HG03025 (cell line): Measurements from ENCODE around the gene ZNF800.

ENCODE experiments used
- ATAC-seq: cut with Tn5 transposase; IDR thresholded peaks from one replicate; pipeline ENCODE4 v1.9.1; 2021; ENCODE audit warnings: mild to moderate bottlenecking, moderate library complexity; ENCODE audit not compliant: unreplicated experiment, low FRiP score

ZNF800 gene

GRCh38 chr7:127391591-127392181 lies 822 bp downstream of the ZNF800 start:
- ATAC-seq, result peak; percentile 47

DNA sequence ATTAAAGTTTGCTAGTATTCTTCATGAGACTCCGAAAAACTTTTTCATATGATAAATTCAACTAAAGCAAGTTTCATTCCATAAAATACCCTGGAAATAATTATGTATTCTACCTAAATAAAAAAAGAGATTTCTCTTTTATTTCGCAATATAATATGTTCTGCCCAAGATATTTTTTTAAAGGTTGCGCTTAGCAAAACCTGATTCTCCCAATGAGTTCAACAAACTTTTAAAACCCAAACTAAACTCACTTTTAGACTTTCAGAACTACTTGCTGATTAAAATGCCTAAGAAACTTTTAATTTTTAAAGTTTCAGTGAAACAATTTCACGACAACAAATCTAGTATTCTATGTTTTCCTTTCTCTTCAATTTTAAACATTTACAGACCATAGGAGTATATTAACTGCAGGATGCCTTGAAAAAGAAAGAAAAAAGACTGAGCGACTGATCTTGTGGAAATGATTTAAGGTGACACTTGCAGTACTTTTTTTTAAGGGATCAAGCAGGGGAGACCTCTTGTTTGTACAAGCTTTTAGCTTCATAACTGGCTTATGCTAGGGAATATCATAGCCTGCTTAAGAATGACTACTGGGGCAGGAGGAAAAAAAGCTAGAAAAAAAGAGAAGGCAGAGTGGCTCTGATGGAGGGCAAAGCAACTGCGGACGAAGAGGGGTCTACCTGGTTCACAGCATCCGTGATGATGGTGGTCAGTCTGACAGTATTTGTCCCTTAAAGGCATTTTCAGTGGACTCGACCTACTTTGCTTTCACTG lies 1.5 kb downstream of the ZNF800 start:
- no peak for ATAC-seq

DNA sequence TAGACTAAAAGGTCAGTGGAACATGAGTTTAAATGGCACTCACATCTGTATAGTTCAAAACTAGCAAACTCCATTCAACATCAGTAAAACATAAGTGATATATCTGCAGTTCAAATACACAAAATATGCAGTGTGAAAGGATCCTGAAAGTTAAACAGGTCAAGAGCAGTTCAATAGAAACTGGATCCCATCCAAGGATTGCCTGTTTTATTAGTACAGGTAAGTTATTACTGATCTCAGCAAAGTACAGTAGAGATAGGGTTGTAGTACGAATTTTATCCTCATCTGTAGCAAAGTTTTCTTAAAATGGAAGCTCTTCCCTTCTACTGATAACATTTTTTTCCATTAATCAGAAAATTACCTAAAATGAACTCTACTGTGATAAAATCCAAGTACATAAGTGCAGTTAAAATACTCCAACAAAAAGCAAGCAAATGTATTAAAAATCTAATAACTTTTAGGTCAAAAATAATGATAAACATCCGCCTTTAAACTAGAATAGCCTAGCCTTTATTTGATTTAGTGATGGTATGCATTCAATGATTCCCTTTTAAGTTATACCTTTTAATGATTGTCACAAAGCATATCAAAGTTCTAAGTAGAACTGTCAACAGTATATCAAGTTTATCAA lies 2.2 kb downstream of the ZNF800 start:
- no peak for ATAC-seq

- no peak for ATAC-seq
Observed at GRCh38 chr7:127389321-127389720, 3.2 kb downstream of the ZNF800 start.

DNA sequence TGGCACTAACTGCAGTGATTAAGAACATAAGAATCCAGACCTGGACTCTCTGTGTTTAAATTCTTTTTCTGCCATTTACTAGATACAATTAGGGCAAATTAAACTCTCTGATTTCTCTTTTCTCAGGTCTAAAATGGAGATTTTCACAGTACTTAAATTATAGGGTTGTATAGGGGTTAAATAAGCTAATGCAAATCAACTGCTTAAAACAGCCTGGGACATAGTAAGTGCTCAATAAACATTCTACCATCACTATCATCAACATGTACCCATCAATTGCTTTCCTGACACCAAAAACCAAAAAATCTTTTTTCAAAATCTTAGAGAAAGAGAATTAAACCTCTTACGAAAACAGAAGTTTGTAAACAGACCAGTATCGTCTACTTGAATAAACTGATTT lies 4.5 kb downstream of the ZNF800 start:
- no peak for ATAC-seq

DNA sequence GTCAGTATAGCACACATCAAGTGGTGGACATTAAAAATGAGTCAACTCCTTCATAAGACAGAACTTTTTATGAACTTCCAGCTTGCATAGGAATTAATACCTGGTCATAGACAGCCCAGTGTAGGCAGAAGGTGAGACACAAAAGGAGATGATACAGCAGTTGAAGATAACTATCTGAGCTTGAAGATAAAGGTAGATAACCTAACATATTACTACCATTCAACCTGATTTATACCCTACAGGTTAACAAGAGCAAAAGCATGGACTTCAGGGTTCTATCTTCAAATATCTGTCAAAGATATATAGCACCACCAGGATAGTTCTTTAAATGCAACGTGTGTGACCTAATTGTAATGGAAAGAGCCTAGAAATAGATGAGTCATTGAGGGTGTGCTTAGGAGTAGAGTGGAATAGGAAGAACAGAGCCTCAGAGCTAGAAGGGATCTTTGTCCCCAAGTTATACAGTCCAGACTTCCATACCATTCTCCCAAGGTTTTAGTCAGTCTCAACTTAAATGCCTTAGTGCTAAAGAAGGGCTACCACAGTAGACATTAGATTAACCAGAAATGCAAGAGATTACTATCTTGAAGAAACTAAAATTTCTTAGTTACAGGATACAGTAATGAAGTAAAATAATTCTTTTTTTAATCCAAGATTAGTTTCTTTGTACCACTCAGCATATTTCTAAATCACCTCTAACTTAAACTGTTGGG lies 9.2 kb downstream of the ZNF800 start:
- no peak for ATAC-seq

DNA sequence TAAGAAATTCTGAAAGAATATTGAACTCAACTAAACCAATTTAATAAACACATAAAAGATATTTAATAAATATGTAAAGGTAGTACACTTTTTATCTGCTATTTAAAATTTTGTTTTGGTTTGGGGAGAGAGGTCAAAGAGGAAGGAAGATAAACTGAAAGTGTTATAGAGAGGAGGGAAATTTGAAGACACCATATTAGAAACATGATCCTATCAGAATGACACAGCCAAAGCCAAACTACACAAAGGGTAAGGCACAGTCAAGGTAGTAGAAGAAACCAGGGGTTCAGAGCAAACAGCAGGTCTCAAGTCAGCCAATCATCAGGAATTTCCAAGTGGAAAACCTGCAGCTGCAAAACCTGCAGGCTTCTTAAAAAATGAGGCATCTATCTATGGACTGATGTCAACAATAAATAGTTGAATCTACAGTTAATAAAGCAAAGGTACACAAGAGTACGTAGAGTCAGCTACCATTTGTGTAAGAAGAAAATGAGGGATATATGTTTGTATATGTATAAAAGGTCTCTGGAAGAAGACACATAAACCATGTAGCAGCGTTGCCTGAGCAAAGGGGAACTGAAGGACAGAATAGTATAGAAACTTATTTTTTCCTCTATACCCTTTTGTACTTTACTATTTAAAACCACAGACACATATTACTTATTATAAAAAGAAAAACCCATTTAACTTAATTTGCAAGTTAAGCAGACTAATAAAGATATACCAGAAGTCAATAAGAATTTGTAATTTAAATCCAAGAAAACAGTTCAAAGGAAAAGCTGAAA lies 10.0 kb downstream of the ZNF800 start:
- no peak for ATAC-seq

GRCh38 chr7:127380479-127380878 lies 12.0 kb downstream of the ZNF800 start:
- ATAC-seq, result no peak

- ATAC-seq, result no peak
Observed at GRCh38 chr7:127379642-127380041, 12.9 kb downstream of the ZNF800 start.

DNA sequence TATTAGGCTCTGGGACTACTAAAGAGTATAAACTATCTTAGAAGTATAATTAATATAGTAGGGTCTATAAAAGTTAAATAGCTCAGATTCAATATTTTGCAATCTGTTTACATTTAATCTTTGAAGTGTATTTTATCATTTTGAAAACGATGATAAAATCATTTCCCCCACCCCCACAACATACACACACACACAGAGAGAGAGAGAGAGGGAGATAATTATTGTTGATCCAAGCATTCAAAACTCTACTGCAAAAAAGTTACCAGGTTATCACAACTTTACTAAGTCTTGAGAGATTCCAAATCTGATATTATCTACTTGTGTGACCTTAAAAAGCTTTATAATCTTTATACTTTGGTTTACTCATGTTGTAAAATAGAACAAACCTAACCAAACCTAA lies 14.0 kb downstream of the ZNF800 start:
- no peak for ATAC-seq

DNA sequence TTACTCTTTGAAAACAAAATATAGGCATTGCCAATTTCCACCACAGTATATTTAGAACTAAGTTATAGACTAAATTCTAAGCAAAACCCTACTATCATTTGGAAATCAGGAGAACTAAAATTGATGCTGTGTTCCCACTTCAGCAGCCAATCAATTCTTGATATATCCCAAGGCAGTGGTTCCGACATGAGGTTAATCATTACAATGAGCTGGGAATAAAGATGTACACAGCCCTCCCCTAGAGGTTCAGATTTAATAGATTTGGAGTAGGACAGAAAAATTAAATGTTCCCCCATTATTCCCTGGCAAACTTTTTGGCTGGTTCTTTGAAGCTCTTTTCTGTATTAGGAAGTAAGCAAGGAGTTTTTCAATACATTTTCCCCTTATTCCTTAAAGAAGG lies 15.1 kb downstream of the ZNF800 start:
- ATAC-seq, result no peak

- ATAC-seq, result no peak
Observed at GRCh38 chr7:127375631-127376030, 16.9 kb downstream of the ZNF800 start.

DNA sequence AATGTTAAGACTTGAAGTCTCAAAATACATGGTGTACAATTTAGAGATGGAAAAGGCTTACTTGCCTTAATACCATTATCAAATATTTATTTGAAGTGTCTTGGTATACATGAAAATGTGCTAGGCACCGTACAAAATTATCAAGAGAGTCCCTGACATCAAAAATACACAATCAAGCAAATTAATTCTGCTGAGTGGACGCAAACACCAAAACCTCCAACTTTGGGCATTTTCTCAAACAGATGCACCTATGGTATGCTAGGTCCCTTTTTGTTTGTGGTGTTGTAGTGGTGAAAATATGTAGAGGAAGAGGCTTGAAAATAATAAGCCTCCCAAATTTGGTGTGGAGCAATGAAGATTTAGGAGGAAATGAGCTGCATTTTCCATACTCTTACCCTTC lies 24.8 kb downstream of the ZNF800 start:
- no peak for ATAC-seq

- no peak for ATAC-seq
Observed at GRCh38 chr7:127366680-127367079, 25.8 kb downstream of the ZNF800 start.

GRCh38 chr7:127365957-127366315 lies 26.6 kb downstream of the ZNF800 start:
- ATAC-seq, result no peak

GRCh38 chr7:127365164-127365956 lies 27.1 kb downstream of the ZNF800 start:
- no peak for ATAC-seq

DNA sequence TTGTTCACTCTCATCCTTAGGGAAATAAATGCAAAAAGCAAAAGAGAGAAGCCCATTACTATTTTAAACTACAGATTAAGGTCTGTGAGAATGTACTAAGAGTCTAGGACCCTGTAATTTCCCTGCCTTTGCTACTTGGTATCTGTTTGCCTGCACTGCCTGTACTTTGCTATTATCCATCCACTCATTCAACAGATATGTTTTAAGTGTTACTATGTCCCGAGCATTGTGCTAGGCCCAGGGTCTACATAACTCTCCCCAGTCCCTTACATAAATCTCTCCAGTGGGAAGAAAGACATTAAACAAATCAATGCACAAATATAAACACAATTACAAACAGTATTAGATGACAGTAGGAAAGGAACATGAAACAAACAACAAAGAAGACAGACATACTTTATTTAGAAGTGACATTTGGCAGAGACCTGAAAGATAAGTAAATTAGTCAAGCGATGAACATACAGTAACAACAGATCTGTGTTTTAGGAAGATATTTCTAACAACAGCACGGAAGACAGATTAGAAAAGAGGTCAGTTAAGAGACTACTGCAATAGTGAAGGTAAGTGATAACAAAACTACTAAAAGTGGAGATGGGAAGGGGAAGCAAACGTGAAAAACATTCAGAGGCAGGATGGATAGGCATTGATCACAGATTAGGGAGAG lies 30.0 kb downstream of the ZNF800 start:
- no peak for ATAC-seq

DNA sequence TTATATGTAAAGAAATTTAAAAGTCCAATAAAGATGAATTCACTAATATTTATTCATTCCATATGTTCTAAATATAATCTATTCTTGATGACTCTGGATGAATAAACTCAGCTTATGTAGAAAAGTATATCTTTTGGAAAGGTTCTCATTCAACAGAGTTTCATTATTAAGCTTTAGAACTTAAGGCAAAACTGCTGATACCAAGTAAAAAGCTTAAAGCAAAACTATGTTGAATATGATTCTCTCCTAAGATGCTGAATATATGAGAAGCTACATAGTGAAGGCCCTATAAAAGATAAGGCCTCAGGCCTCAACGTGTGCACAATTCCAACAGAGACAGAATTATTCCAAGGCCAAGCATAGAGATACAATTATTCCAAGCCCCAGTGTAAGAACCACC lies 30.8 kb downstream of the ZNF800 start:
- ATAC-seq, result no peak

DNA sequence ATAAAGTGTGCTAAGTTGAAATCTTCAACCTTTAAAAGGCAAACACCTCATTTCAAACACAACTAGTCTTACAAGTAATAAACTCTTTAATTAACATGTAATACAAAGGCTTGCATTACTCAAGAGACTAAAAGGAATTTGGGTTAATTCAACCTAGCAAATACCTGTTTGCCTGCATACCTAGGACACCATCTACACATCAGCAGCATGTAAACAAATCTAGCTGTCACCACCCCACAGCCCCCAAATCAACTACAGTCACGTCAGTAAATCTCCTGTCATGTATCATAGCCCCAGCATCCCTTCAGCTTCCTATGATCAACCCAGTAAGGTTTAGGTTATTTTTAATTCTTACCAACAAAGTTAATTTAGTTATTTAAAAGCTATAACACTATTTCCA lies 33.5 kb downstream of the ZNF800 start:
- ATAC-seq, result no peak
